Measurements from ENCODE around the gene PLD5.
"Not testable (repeated sequence)": the region's sequence is repeated elsewhere in the genome, so short reads cannot be mapped to it uniquely, and the experiment has no call there.

DNA sequence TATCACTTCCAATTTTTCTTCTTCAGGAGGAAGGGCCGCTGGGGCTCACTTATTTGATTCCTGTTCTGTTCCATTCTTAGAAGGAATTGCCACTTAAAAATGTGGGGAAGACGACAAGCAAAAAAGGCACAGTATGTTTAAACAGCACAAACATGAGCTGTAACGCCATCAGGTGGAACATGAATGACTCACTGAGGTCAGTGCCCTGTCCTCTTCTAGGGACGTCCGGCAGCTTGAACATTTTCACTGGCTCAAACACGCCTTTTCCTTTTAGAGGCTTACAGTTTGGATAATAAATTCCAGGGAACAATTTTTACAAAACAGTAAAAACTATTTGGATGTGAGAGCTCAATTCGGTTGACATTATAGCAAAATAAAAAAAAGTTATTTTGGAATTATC, 260.1 kb downstream of the PLD5 start:
- TF ChIP-seq POLR2A, POLR2AphosphoS5 (IDR thresholded peaks at IDR 0.05; ENCODE audit: low read depth, low read length): not testable (repeated sequence)
